HTR-8/SVneo (cell line): Measurements from ENCODE around the gene RPS6KA2.
"Not testable (repeated sequence)": the region's sequence is repeated elsewhere in the genome, so short reads cannot be mapped to it uniquely, and the experiment has no call there.

Experiments used
- DNase-seq: peaks from one replicate; pipeline ENCODE4 v3.0.0; 2011; ENCODE audit warnings: low spot score, mixed read lengths; ENCODE audit not compliant: insufficient read length
- FAIRE-seq: peaks from 2 replicates; lab custom pipeline; 2011; peaks lifted over from hg19 to GRCh38; lab: Jason Lieb, UNC

Gene RPS6KA2

GRCh38 chr6:166394036-166394892, 232.8 kb downstream of the RPS6KA2 start:
- no peak for DNase-seq
- no peak for FAIRE-seq

- no peak for FAIRE-seq
- DNase-seq: no peak
These were observed 233.6 kb downstream of the RPS6KA2 start for GRCh38 chr6:166393535-166393823.

- not testable (repeated sequence) for DNase-seq, FAIRE-seq
These were observed 234.1 kb downstream of the RPS6KA2 start for GRCh38 chr6:166392755-166393534.

GRCh38 chr6:166389119-166389518, 237.9 kb downstream of the RPS6KA2 start:
- no peak for DNase-seq
- FAIRE-seq: no peak

- no peak for FAIRE-seq
- DNase-seq: no peak
These were observed 238.6 kb downstream of the RPS6KA2 start for GRCh38 chr6:166388290-166389004.

- no peak for FAIRE-seq
- no peak for DNase-seq
These were observed 239.3 kb downstream of the RPS6KA2 start for GRCh38 chr6:166387642-166388289.

GRCh38 chr6:166387098-166387497, 240.0 kb downstream of the RPS6KA2 start:
- not testable (repeated sequence) for DNase-seq, FAIRE-seq

GRCh38 chr6:166386111-166386510, 240.9 kb downstream of the RPS6KA2 start:
- no peak for DNase-seq
- FAIRE-seq: no peak

GRCh38 chr6:166383802-166384363, 243.2 kb downstream of the RPS6KA2 start:
- FAIRE-seq, DNase-seq: not testable (repeated sequence)

- peak; percentile 87 for DNase-seq
- FAIRE-seq: peak; percentile 98
These were observed 243.9 kb downstream of the RPS6KA2 start, which contains the start of gene MPC1 for GRCh38 chr6:166382933-166383801. TSS of gene MPC1 (minus strand) at chr6:166382940. CDS start at chr6:166382876, 64 bp downstream.

GRCh38 chr6:166382500-166382932, 244.5 kb downstream of the RPS6KA2 start:
- FAIRE-seq (no peak), DNase-seq (no peak)

- no peak for FAIRE-seq
These were observed 245.1 kb downstream of the RPS6KA2 start for GRCh38 chr6:166381733-166382499.

GRCh38 chr6:166381381-166381732, 245.7 kb downstream of the RPS6KA2 start:
- FAIRE-seq (no peak), DNase-seq (no peak)

More at GRCh38 chr6:166381733-166382499, 245.1 kb downstream of the RPS6KA2 start:
- peak; percentile 20 for DNase-seq

- DNase-seq (no peak), FAIRE-seq (no peak)
These were observed 247.3 kb downstream of the RPS6KA2 start for GRCh38 chr6:166379800-166380199.

- no peak for FAIRE-seq
- no peak for DNase-seq
These were observed 247.9 kb downstream of the RPS6KA2 start for GRCh38 chr6:166379103-166379586.

GRCh38 chr6:166377721-166378120, 249.3 kb downstream of the RPS6KA2 start:
- FAIRE-seq (no peak), DNase-seq (no peak)

GRCh38 chr6:166375013-166375412, 252.0 kb downstream of the RPS6KA2 start:
- DNase-seq: no peak
- FAIRE-seq: no peak

- DNase-seq (no peak), FAIRE-seq (no peak)
These were observed 256.6 kb downstream of the RPS6KA2 start for GRCh38 chr6:166370489-166370888.
